ENCODE measurements around the gene TRPM4. TPM values are rescaled to one million over a fixed set of nuclear protein-coding genes. Genes with fewer than 3 reads are reported as not detected.

Gene TRPM4
- total and polyA plus RNA-seq, 2 experiments from 2014 or later, result 16.5 to 25.7 TPM

GRCh38 chr19:49188626-49189200 lies 31.1 kb downstream of the TRPM4 start:
- peaks cover 9% of the 10 kb centered on the region for H3K4me1 Mint-ChIP-seq
- no peak overlapping the region for H3K27ac ChIP-seq (ENCODE audit: low read depth)
- no peak overlapping the region for H3K27ac Mint-ChIP-seq
- H3K4me1 ChIP-seq (ENCODE audit: insufficient read depth), result peaks cover 5% of the 10 kb centered on the region; the same call in 1 of the 2 replicates
- peaks cover 5% of the 10 kb centered on the region for H3K27me3 Mint-ChIP-seq (ENCODE audit: insufficient read depth, low read depth, poor library complexity)
- H3K4me3 ChIP-seq, result peak overlapping the region; percentile 38; the same call in 1 of the 2 replicates
- H3K79me2 ChIP-seq (replicated peaks; ENCODE audit: insufficient read depth), result no peaks in the 10 kb centered on the region
- H3K9me3 Mint-ChIP-seq, result peaks cover 7% of the 10 kb centered on the region; the same call in 2 of the 3 replicates
- DNase-seq (ENCODE audit: low spot score) (peak; percentile 77), ATAC-seq (peak; percentile 92)
- no peak overlapping the region for H3K4me3 Mint-ChIP-seq
- no peaks in the 10 kb centered on the region for H3K27me3 ChIP-seq (ENCODE audit: insufficient read depth)
- no peaks in the 10 kb centered on the region for H4K20me1 ChIP-seq (replicated peaks; ENCODE audit: insufficient read depth)
- peaks cover 16% of the 10 kb centered on the region; the same call in 2 of the 3 replicates for H3K36me3 Mint-ChIP-seq (ENCODE audit: low read depth)
- H2AFZ ChIP-seq, result peak overlapping the region; percentile 85
- no peak for TF ChIP-seq ZNF114 (CRISPR knock-in tag; IDR thresholded peaks at IDR 0.05)
- TF ChIP-seq STAT1 (IDR thresholded peaks at IDR 0.05; ENCODE audit: unreplicated experiment), result no peak
- TF ChIP-seq, protein P1, sequence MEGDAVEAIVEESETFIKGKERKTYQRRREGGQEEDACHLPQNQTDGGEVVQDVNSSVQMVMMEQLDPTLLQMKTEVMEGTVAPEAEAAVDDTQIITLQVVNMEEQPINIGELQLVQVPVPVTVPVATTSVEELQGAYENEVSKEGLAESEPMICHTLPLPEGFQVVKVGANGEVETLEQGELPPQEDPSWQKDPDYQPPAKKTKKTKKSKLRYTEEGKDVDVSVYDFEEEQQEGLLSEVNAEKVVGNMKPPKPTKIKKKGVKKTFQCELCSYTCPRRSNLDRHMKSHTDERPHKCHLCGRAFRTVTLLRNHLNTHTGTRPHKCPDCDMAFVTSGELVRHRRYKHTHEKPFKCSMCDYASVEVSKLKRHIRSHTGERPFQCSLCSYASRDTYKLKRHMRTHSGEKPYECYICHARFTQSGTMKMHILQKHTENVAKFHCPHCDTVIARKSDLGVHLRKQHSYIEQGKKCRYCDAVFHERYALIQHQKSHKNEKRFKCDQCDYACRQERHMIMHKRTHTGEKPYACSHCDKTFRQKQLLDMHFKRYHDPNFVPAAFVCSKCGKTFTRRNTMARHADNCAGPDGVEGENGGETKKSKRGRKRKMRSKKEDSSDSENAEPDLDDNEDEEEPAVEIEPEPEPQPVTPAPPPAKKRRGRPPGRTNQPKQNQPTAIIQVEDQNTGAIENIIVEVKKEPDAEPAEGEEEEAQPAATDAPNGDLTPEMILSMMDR (conservative IDR thresholded peaks at IDR 0.05; ENCODE audit: low read depth in 2 of 2), result peak; percentile 50 to 62
- TF ChIP-seq ETS1 (IDR thresholded peaks at IDR 0.05), result no peak
- no peak for TF ChIP-seq JUNB (IDR thresholded peaks at IDR 0.05; ENCODE audit: unreplicated experiment)
- TF ChIP-seq NANOG (IDR thresholded peaks at IDR 0.05; ENCODE audit: borderline replicate concordance), result no peak
- TF ChIP-seq, protein P2, sequence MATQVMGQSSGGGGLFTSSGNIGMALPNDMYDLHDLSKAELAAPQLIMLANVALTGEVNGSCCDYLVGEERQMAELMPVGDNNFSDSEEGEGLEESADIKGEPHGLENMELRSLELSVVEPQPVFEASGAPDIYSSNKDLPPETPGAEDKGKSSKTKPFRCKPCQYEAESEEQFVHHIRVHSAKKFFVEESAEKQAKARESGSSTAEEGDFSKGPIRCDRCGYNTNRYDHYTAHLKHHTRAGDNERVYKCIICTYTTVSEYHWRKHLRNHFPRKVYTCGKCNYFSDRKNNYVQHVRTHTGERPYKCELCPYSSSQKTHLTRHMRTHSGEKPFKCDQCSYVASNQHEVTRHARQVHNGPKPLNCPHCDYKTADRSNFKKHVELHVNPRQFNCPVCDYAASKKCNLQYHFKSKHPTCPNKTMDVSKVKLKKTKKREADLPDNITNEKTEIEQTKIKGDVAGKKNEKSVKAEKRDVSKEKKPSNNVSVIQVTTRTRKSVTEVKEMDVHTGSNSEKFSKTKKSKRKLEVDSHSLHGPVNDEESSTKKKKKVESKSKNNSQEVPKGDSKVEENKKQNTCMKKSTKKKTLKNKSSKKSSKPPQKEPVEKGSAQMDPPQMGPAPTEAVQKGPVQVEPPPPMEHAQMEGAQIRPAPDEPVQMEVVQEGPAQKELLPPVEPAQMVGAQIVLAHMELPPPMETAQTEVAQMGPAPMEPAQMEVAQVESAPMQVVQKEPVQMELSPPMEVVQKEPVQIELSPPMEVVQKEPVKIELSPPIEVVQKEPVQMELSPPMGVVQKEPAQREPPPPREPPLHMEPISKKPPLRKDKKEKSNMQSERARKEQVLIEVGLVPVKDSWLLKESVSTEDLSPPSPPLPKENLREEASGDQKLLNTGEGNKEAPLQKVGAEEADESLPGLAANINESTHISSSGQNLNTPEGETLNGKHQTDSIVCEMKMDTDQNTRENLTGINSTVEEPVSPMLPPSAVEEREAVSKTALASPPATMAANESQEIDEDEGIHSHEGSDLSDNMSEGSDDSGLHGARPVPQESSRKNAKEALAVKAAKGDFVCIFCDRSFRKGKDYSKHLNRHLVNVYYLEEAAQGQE (IDR thresholded peaks at IDR 0.05; ENCODE audit: unreplicated experiment), result no peak
- TF ChIP-seq EZH2phosphoT487 (IDR thresholded peaks at IDR 0.05; ENCODE audit: unreplicated experiment), result no peak
- H3K36me3 ChIP-seq (ENCODE audit: insufficient read depth), result no peaks in the 10 kb centered on the region
- H3K4me2 ChIP-seq, result peak overlapping the region; percentile 72
- H3F3A ChIP-seq (replicated peaks; ENCODE audit: low read depth), result no peaks in the 10 kb centered on the region
- no peaks in the 10 kb centered on the region for H3K9me2 ChIP-seq (ENCODE audit: insufficient read depth)

GRCh38 chr19:49189259-49189658 lies 31.7 kb downstream of the TRPM4 start:
- Histone ChIP-seq H3K27me3 (ENCODE audit: insufficient read depth) (no peaks in the 10 kb centered on the region), H3F3A (replicated peaks; ENCODE audit: low read depth) (no peaks in the 10 kb centered on the region), H3K79me2 (replicated peaks; ENCODE audit: insufficient read depth) (no peaks in the 10 kb centered on the region), H2AFZ (no peak overlapping the region), H3K4me1 (ENCODE audit: insufficient read depth) (peaks cover 5% of the 10 kb centered on the region; the same call in 1 of the 2 replicates), H3K9me2 (ENCODE audit: insufficient read depth) (no peaks in the 10 kb centered on the region), H3K36me3 (ENCODE audit: insufficient read depth) (no peaks in the 10 kb centered on the region), H3K27ac (ENCODE audit: low read depth) (no peak overlapping the region), H4K20me1 (replicated peaks; ENCODE audit: insufficient read depth) (no peaks in the 10 kb centered on the region), H3K4me3 (peak overlapping the region; percentile 38; the same call in 1 of the 2 replicates), H3K4me2 (no peak overlapping the region)
- peaks cover 4% of the 10 kb centered on the region for H3K27me3 Mint-ChIP-seq (ENCODE audit: insufficient read depth, low read depth, poor library complexity)
- ATAC-seq, result no peak
- H3K4me1 Mint-ChIP-seq, result peaks cover 9% of the 10 kb centered on the region
- H3K36me3 Mint-ChIP-seq (ENCODE audit: low read depth), result peaks cover 12% of the 10 kb centered on the region; the same call in 2 of the 3 replicates
- no peak for DNase-seq (ENCODE audit: low spot score)
- H3K4me3 Mint-ChIP-seq, result no peak overlapping the region
- H3K27ac Mint-ChIP-seq, result no peak overlapping the region
- H3K9me3 Mint-ChIP-seq, result peaks cover 3% of the 10 kb centered on the region; the same call in 1 of the 3 replicates
- TF ChIP-seq ETS1 (IDR thresholded peaks at IDR 0.05), result no peak
- TF ChIP-seq STAT1 (IDR thresholded peaks at IDR 0.05; ENCODE audit: unreplicated experiment), result no peak
- TF ChIP-seq EZH2phosphoT487 (IDR thresholded peaks at IDR 0.05; ENCODE audit: unreplicated experiment), result no peak
- no peak for TF ChIP-seq ZNF114 (CRISPR knock-in tag; IDR thresholded peaks at IDR 0.05)
- no peak for TF ChIP-seq JUNB (IDR thresholded peaks at IDR 0.05; ENCODE audit: unreplicated experiment)
- TF ChIP-seq EZH2 (IDR thresholded peaks at IDR 0.05; ENCODE audit: low read depth, unreplicated experiment), result no peak
